ENCODE data around the gene ABCG2.

ABCG2 gene

GRCh38 chr4:88144048-88144447 is 14.4 kb downstream of the ABCG2 start:
- Histone ChIP-seq H3K36me3 (ENCODE audit: control insufficient read depth, insufficient read depth, low read length) (no peaks in the 10 kb centered on the region), H3K27ac (ENCODE audit: insufficient read depth, low read depth, low read length, poor library complexity, severe bottlenecking) (no peak overlapping the region), H3K9me3 (ENCODE audit: control insufficient read depth, low read length) (no peaks in the 10 kb centered on the region), H3K4me3 (ENCODE audit: insufficient read depth, low read depth, low read length) (no peak overlapping the region), H3K4me1 (ENCODE audit: control insufficient read depth, insufficient read depth, low read length) (no peaks in the 10 kb centered on the region), H3K27me3 (ENCODE audit: control insufficient read depth, insufficient read depth, low read length, poor library complexity, severe bottlenecking) (no peaks in the 10 kb centered on the region)
- WGBS, 2 experiments, result 72 to 82% methylated on average over 4 to 5 of the region's 5 CpGs

GRCh38 chr4:88143504-88143903 is 14.9 kb downstream of the ABCG2 start:
- Histone ChIP-seq H3K4me1 (ENCODE audit: control insufficient read depth, insufficient read depth, low read length) (no peaks in the 10 kb centered on the region), H3K4me3 (ENCODE audit: insufficient read depth, low read depth, low read length) (no peak overlapping the region), H3K27me3 (ENCODE audit: control insufficient read depth, insufficient read depth, low read length, poor library complexity, severe bottlenecking) (no peaks in the 10 kb centered on the region), H3K9me3 (ENCODE audit: control insufficient read depth, low read length) (no peaks in the 10 kb centered on the region), H3K27ac (ENCODE audit: insufficient read depth, low read depth, low read length, poor library complexity, severe bottlenecking) (no peak overlapping the region), H3K36me3 (ENCODE audit: control insufficient read depth, insufficient read depth, low read length) (no peaks in the 10 kb centered on the region)
- WGBS, 2 experiments, result 77 to 88% methylated on average over 2 of the region's 2 CpGs

GRCh38 chr4:88138561-88138960 is 19.9 kb downstream of the ABCG2 start:
- H3K27ac ChIP-seq (ENCODE audit: insufficient read depth, low read depth, low read length, poor library complexity, severe bottlenecking), result no peak overlapping the region
- H3K4me1 ChIP-seq (ENCODE audit: control insufficient read depth, insufficient read depth, low read length), result no peaks in the 10 kb centered on the region
- no peaks in the 10 kb centered on the region for H3K9me3 ChIP-seq (ENCODE audit: control insufficient read depth, low read length)
- H3K4me3 ChIP-seq (ENCODE audit: insufficient read depth, low read depth, low read length), result no peak overlapping the region
- no peaks in the 10 kb centered on the region for H3K36me3 ChIP-seq (ENCODE audit: control insufficient read depth, insufficient read depth, low read length)
- H3K27me3 ChIP-seq (ENCODE audit: control insufficient read depth, insufficient read depth, low read length, poor library complexity, severe bottlenecking), result no peaks in the 10 kb centered on the region
- WGBS, 2 experiments, result 87 to 89% methylated on average over 2 of the region's 2 CpGs

GRCh38 chr4:88137112-88137511 is 21.3 kb downstream of the ABCG2 start:
- no peaks in the 10 kb centered on the region for H3K36me3 ChIP-seq (ENCODE audit: control insufficient read depth, insufficient read depth, low read length)
- H3K9me3 ChIP-seq (ENCODE audit: control insufficient read depth, low read length), result no peaks in the 10 kb centered on the region
- no peak overlapping the region for H3K4me3 ChIP-seq (ENCODE audit: insufficient read depth, low read depth, low read length)
- no peaks in the 10 kb centered on the region for H3K27me3 ChIP-seq (ENCODE audit: control insufficient read depth, insufficient read depth, low read length, poor library complexity, severe bottlenecking)
- no peaks in the 10 kb centered on the region for H3K4me1 ChIP-seq (ENCODE audit: control insufficient read depth, insufficient read depth, low read length)
- 100% methylated on average over 2 of the region's 2 CpGs; no CpG with 5 or more reads in 1 of the 2 experiments for WGBS, 2 experiments
- no peak overlapping the region for H3K27ac ChIP-seq (ENCODE audit: insufficient read depth, low read depth, low read length, poor library complexity, severe bottlenecking)

GRCh38 chr4:88136249-88136648 is 22.2 kb downstream of the ABCG2 start:
- 90 to 92% methylated on average over 2 of the region's 3 CpGs for WGBS, 2 experiments
- no peaks in the 10 kb centered on the region for H3K36me3 ChIP-seq (ENCODE audit: control insufficient read depth, insufficient read depth, low read length)

GRCh38 chr4:88135356-88135663 is 23.1 kb downstream of the ABCG2 start:
- Histone ChIP-seq H3K4me3 (ENCODE audit: insufficient read depth, low read depth, low read length) (no peak overlapping the region), H3K9me3 (ENCODE audit: control insufficient read depth, low read length) (no peaks in the 10 kb centered on the region), H3K4me1 (ENCODE audit: control insufficient read depth, insufficient read depth, low read length) (no peaks in the 10 kb centered on the region), H3K36me3 (ENCODE audit: control insufficient read depth, insufficient read depth, low read length) (no peaks in the 10 kb centered on the region), H3K27me3 (ENCODE audit: control insufficient read depth, insufficient read depth, low read length, poor library complexity, severe bottlenecking) (no peaks in the 10 kb centered on the region), H3K27ac (ENCODE audit: insufficient read depth, low read depth, low read length, poor library complexity, severe bottlenecking) (no peak overlapping the region)
- 87 to 89% methylated on average over 3 of the region's 3 CpGs for WGBS, 2 experiments

More at GRCh38 chr4:88136249-88136648, 22.2 kb downstream of the ABCG2 start:
- Histone ChIP-seq H3K4me1 (ENCODE audit: control insufficient read depth, insufficient read depth, low read length) (no peaks in the 10 kb centered on the region), H3K9me3 (ENCODE audit: control insufficient read depth, low read length) (no peaks in the 10 kb centered on the region), H3K27me3 (ENCODE audit: control insufficient read depth, insufficient read depth, low read length, poor library complexity, severe bottlenecking) (no peaks in the 10 kb centered on the region), H3K4me3 (ENCODE audit: insufficient read depth, low read depth, low read length) (no peak overlapping the region), H3K27ac (ENCODE audit: insufficient read depth, low read depth, low read length, poor library complexity, severe bottlenecking) (no peak overlapping the region)

GRCh38 chr4:88134536-88135355 is 23.7 kb downstream of the ABCG2 start:
- Histone ChIP-seq H3K4me1 (ENCODE audit: control insufficient read depth, insufficient read depth, low read length) (no peaks in the 10 kb centered on the region), H3K27me3 (ENCODE audit: control insufficient read depth, insufficient read depth, low read length, poor library complexity, severe bottlenecking) (no peaks in the 10 kb centered on the region), H3K36me3 (ENCODE audit: control insufficient read depth, insufficient read depth, low read length) (no peaks in the 10 kb centered on the region), H3K4me3 (ENCODE audit: insufficient read depth, low read depth, low read length) (no peak overlapping the region), H3K27ac (ENCODE audit: insufficient read depth, low read depth, low read length, poor library complexity, severe bottlenecking) (no peak overlapping the region), H3K9me3 (ENCODE audit: control insufficient read depth, low read length) (no peaks in the 10 kb centered on the region)
- WGBS, 2 experiments, result 89 to 93% methylated on average over 3 of the region's 3 CpGs

GRCh38 chr4:88134111-88134510 is 24.3 kb downstream of the ABCG2 start:
- no peaks in the 10 kb centered on the region for H3K36me3 ChIP-seq (ENCODE audit: control insufficient read depth, insufficient read depth, low read length)
- no peak overlapping the region for H3K27ac ChIP-seq (ENCODE audit: insufficient read depth, low read depth, low read length, poor library complexity, severe bottlenecking)
- no peaks in the 10 kb centered on the region for H3K9me3 ChIP-seq (ENCODE audit: control insufficient read depth, low read length)
- H3K4me3 ChIP-seq (ENCODE audit: insufficient read depth, low read depth, low read length), result no peak overlapping the region
- H3K27me3 ChIP-seq (ENCODE audit: control insufficient read depth, insufficient read depth, low read length, poor library complexity, severe bottlenecking), result no peaks in the 10 kb centered on the region
- H3K4me1 ChIP-seq (ENCODE audit: control insufficient read depth, insufficient read depth, low read length), result no peaks in the 10 kb centered on the region
- WGBS, 2 experiments, result 80 to 97% methylated on average over 1 of the region's 1 CpG

- WGBS, 2 experiments, result 89 to 98% methylated on average over 8 to 9 of the region's 9 CpGs
Measured at GRCh38 chr4:88130544-88131305, 27.7 kb downstream of the ABCG2 start.

GRCh38 chr4:88130003-88130402 is 28.4 kb downstream of the ABCG2 start:
- H3K9me3 ChIP-seq (ENCODE audit: control insufficient read depth, low read length), result no peaks in the 10 kb centered on the region
- H3K4me3 ChIP-seq (ENCODE audit: insufficient read depth, low read depth, low read length), result no peak overlapping the region
- no peaks in the 10 kb centered on the region for H3K27me3 ChIP-seq (ENCODE audit: control insufficient read depth, insufficient read depth, low read length, poor library complexity, severe bottlenecking)
- no peak overlapping the region for H3K27ac ChIP-seq (ENCODE audit: insufficient read depth, low read depth, low read length, poor library complexity, severe bottlenecking)
- WGBS, 2 experiments, result 88 to 93% methylated on average over 5 of the region's 5 CpGs
- H3K4me1 ChIP-seq (ENCODE audit: control insufficient read depth, insufficient read depth, low read length), result no peaks in the 10 kb centered on the region
- no peaks in the 10 kb centered on the region for H3K36me3 ChIP-seq (ENCODE audit: control insufficient read depth, insufficient read depth, low read length)

More at GRCh38 chr4:88130544-88131305, 27.7 kb downstream of the ABCG2 start:
- H3K9me3 ChIP-seq (ENCODE audit: control insufficient read depth, low read length), result no peaks in the 10 kb centered on the region
- no peaks in the 10 kb centered on the region for H3K4me1 ChIP-seq (ENCODE audit: control insufficient read depth, insufficient read depth, low read length)
- no peak overlapping the region for H3K4me3 ChIP-seq (ENCODE audit: insufficient read depth, low read depth, low read length)
- no peak overlapping the region for H3K27ac ChIP-seq (ENCODE audit: insufficient read depth, low read depth, low read length, poor library complexity, severe bottlenecking)
- no peaks in the 10 kb centered on the region for H3K36me3 ChIP-seq (ENCODE audit: control insufficient read depth, insufficient read depth, low read length)
- no peaks in the 10 kb centered on the region for H3K27me3 ChIP-seq (ENCODE audit: control insufficient read depth, insufficient read depth, low read length, poor library complexity, severe bottlenecking)
